CD4-positive, alpha-beta T cell treated with Interferon alpha-2 for 1 hour (primary cell): ENCODE data around the gene ZBTB42.

Experiments
- DNase-seq, 2 donors: peaks; one replicate each; pipeline ENCODE4 v3.0.0-alpha.2; 2020 to 2022

Gene ZBTB42

GRCh38 chr14:104769324-104770071 lies 31.4 kb upstream of the ZBTB42 start:
- no peak for DNase-seq

- no peak for DNase-seq
These were observed 30.8 kb upstream of the ZBTB42 start for GRCh38 chr14:104770072-104770579.

- peak in 1 of 2 donors; percentile 28 for DNase-seq
These were observed 30.0 kb upstream of the ZBTB42 start for GRCh38 chr14:104770851-104771272.

GRCh38 chr14:104771374-104771773 lies 29.5 kb upstream of the ZBTB42 start:
- DNase-seq = no peak

- DNase-seq = no peak
These were observed 28.8 kb upstream of the ZBTB42 start for GRCh38 chr14:104771918-104772706.

- no peak for DNase-seq
These were observed 28.0 kb upstream of the ZBTB42 start for GRCh38 chr14:104772707-104773504.

GRCh38 chr14:104773505-104774452 lies 27.1 kb upstream of the ZBTB42 start:
- DNase-seq = no peak

- no peak for DNase-seq
These were observed 26.3 kb upstream of the ZBTB42 start for GRCh38 chr14:104774453-104775072.

GRCh38 chr14:104775073-104775489 lies 25.8 kb upstream of the ZBTB42 start:
- DNase-seq = no peak

- DNase-seq = no peak
These were observed 24.4 kb upstream of the ZBTB42 start for GRCh38 chr14:104776481-104776880.

GRCh38 chr14:104776961-104777807 lies 23.7 kb upstream of the ZBTB42 start:
- no peak for DNase-seq

- DNase-seq = no peak
These were observed 23.1 kb upstream of the ZBTB42 start for GRCh38 chr14:104777808-104778249.

- DNase-seq = no peak
These were observed 22.1 kb upstream of the ZBTB42 start for GRCh38 chr14:104778694-104779331.

- no peak for DNase-seq
These were observed 21.0 kb upstream of the ZBTB42 start for GRCh38 chr14:104779776-104780512.

- no peak for DNase-seq
These were observed 20.3 kb upstream of the ZBTB42 start for GRCh38 chr14:104780513-104781030.

GRCh38 chr14:104781271-104782077 lies 19.4 kb upstream of the ZBTB42 start:
- DNase-seq = no peak

- no peak for DNase-seq
These were observed 18.7 kb upstream of the ZBTB42 start for GRCh38 chr14:104782086-104782807.
